ENCODE data around the gene MUC5B. TPM values are rescaled to one million over a fixed set of nuclear protein-coding genes. Genes with fewer than 3 reads are reported as not detected.

Gene MUC5B
- total and polyA plus RNA-seq, 4 donors = 0.17 to 0.95 (median 0.50) TPM; not detected in 1

DNA sequence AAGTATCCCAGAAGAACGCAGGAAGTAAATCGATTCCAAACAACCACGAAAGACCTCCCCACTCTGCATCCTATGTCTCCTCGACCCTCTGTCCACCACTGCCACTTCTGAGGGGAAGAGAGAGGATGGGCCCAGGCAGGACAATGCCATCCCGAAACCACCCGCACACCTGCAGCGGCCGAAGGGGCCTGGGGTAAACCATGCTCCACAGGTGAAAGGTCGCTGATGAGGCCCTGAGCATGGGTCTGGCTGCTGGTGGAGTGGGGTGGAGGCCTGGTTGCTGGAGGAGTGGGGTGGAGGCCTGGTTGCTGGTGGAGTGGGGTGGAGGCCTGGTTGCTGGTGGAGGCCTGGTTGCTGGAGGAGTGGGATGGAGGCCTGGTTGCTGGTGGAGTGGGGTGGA lies 73.4 kb downstream of the MUC5B start:
- Histone ChIP-seq H3K4me1 (ENCODE audit: control insufficient read depth in 4 of 4, insufficient read depth in 4 of 4, low read length in 3 of 4) (peaks cover 20 to 56% (median 35%) of the 10 kb centered on the region in 4 donors), H3K9ac (ENCODE audit: low read depth in 1 of 2, low read length in 2 of 2) (no peak overlapping the region), H3K27ac (ENCODE audit: low read depth in 1 of 2, low read length in 2 of 2) (no peak overlapping the region), H3K36me3 (ENCODE audit: control insufficient read depth in 4 of 4, insufficient read depth in 3 of 4, low read depth in 1 of 4, low read length in 3 of 4) (peaks cover 0 to 18% (median 8%) of the 10 kb centered on the region in 4 donors), H3K9me3 (ENCODE audit: control insufficient read depth in 4 of 4, low read length in 3 of 4) (no peaks in the 10 kb centered on the region), H3K4me3 (ENCODE audit: low read depth in 1 of 3, low read length in 3 of 3) (no peak overlapping the region), H3K27me3 (ENCODE audit: control insufficient read depth in 4 of 4, insufficient read depth in 4 of 4, low read length in 3 of 4) (no peaks in the 10 kb centered on the region)
- WGBS = 90% methylated on average over 9 of the region's 9 CpGs
- no peak for DNase-seq (ENCODE audit: low spot score)
- TF ChIP-seq, protein P1, sequence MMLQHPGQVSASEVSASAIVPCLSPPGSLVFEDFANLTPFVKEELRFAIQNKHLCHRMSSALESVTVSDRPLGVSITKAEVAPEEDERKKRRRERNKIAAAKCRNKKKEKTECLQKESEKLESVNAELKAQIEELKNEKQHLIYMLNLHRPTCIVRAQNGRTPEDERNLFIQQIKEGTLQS (IDR thresholded peaks at IDR 0.05) = no peak
- no peak for TF ChIP-seq YY1 (IDR thresholded peaks at IDR 0.05)
- no peak for TF ChIP-seq TAF1 (conservative IDR thresholded peaks at IDR 0.05)
- TF ChIP-seq ZBTB33 (IDR thresholded peaks at IDR 0.05) = no peak
- no peak for TF ChIP-seq JUND (IDR thresholded peaks at IDR 0.05)
- TF ChIP-seq SP1 (IDR thresholded peaks at IDR 0.05) = no peak
- TF ChIP-seq, protein P2, sequence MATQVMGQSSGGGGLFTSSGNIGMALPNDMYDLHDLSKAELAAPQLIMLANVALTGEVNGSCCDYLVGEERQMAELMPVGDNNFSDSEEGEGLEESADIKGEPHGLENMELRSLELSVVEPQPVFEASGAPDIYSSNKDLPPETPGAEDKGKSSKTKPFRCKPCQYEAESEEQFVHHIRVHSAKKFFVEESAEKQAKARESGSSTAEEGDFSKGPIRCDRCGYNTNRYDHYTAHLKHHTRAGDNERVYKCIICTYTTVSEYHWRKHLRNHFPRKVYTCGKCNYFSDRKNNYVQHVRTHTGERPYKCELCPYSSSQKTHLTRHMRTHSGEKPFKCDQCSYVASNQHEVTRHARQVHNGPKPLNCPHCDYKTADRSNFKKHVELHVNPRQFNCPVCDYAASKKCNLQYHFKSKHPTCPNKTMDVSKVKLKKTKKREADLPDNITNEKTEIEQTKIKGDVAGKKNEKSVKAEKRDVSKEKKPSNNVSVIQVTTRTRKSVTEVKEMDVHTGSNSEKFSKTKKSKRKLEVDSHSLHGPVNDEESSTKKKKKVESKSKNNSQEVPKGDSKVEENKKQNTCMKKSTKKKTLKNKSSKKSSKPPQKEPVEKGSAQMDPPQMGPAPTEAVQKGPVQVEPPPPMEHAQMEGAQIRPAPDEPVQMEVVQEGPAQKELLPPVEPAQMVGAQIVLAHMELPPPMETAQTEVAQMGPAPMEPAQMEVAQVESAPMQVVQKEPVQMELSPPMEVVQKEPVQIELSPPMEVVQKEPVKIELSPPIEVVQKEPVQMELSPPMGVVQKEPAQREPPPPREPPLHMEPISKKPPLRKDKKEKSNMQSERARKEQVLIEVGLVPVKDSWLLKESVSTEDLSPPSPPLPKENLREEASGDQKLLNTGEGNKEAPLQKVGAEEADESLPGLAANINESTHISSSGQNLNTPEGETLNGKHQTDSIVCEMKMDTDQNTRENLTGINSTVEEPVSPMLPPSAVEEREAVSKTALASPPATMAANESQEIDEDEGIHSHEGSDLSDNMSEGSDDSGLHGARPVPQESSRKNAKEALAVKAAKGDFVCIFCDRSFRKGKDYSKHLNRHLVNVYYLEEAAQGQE (IDR thresholded peaks at IDR 0.05) = no peak
- TF ChIP-seq HNF4A (conservative IDR thresholded peaks at IDR 0.05) = no peak
- TF ChIP-seq GABPA (IDR thresholded peaks at IDR 0.05 in 1 of 2, conservative IDR thresholded peaks at IDR 0.05 in 1 of 2) = no peak
- no peak for TF ChIP-seq FOXA1 (IDR thresholded peaks at IDR 0.05)
- TF ChIP-seq RXRA (IDR thresholded peaks at IDR 0.05) = no peak
- no peak for TF ChIP-seq NR2F2 (IDR thresholded peaks at IDR 0.05)
- TF ChIP-seq RAD21 (IDR thresholded peaks at IDR 0.05) = no peak
- TF ChIP-seq MAX (IDR thresholded peaks at IDR 0.05) = no peak
- TF ChIP-seq, protein P3, sequence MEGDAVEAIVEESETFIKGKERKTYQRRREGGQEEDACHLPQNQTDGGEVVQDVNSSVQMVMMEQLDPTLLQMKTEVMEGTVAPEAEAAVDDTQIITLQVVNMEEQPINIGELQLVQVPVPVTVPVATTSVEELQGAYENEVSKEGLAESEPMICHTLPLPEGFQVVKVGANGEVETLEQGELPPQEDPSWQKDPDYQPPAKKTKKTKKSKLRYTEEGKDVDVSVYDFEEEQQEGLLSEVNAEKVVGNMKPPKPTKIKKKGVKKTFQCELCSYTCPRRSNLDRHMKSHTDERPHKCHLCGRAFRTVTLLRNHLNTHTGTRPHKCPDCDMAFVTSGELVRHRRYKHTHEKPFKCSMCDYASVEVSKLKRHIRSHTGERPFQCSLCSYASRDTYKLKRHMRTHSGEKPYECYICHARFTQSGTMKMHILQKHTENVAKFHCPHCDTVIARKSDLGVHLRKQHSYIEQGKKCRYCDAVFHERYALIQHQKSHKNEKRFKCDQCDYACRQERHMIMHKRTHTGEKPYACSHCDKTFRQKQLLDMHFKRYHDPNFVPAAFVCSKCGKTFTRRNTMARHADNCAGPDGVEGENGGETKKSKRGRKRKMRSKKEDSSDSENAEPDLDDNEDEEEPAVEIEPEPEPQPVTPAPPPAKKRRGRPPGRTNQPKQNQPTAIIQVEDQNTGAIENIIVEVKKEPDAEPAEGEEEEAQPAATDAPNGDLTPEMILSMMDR (IDR thresholded peaks at IDR 0.05; ENCODE audit: low read depth, low read length, missing input control) = no peak

DNA sequence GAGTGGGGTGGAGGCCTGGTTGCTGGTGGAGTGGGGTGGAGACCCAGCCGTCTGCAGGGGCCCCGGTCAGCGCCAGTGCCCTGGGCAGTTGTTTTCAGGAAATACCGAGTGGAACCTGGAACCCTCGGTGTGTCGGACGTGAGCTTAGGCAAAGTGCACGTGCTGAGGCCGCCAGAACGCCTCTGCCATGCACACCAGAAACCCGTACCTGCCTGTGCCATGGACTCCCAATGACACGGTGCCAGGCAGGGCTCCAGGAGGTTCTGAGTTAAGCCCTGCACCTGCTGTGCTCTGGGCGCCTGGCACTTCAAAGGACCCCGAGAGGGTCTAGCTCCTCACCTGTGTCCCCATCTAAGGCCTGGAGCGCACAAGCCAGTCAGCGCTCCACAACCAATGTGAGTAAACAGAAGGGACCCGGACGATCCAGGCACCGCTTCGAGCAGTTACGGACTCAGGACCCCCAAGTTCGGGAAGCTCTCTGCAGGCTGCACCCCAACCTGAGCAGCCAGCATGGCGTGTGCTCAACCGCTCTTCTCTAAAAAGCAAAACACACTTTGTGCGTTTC lies 74.2 kb downstream of the MUC5B start:
- no peak for DNase-seq (ENCODE audit: low spot score)
- TF ChIP-seq NR2F2 (IDR thresholded peaks at IDR 0.05) (no peak), SP1 (IDR thresholded peaks at IDR 0.05) (no peak), FOXA2 (IDR thresholded peaks at IDR 0.05) (peak; percentile 4), MAX (IDR thresholded peaks at IDR 0.05) (no peak), HNF4G (IDR thresholded peaks at IDR 0.05) (no peak), RAD21 (IDR thresholded peaks at IDR 0.05) (no peak), TAF1 (conservative IDR thresholded peaks at IDR 0.05) (no peak), EGR1 (IDR thresholded peaks at IDR 0.05; ENCODE audit: low read depth in 2 of 2) (no peak), YY1 (IDR thresholded peaks at IDR 0.05) (no peak), ZBTB33 (IDR thresholded peaks at IDR 0.05) (no peak)
- TF ChIP-seq, protein P3 (IDR thresholded peaks at IDR 0.05; ENCODE audit: low read depth, low read length, missing input control) = no peak

More for the DNA sequence above, 74.2 kb downstream of the MUC5B start:
- Histone ChIP-seq H3K4me1 (ENCODE audit: control insufficient read depth in 4 of 4, insufficient read depth in 4 of 4, low read length in 3 of 4) (peaks cover 23 to 62% (median 42%) of the 10 kb centered on the region in 4 donors), H3K9ac (ENCODE audit: low read depth in 1 of 2, low read length in 2 of 2) (peak overlapping the region; percentile 71 to 72), H3K27ac (ENCODE audit: low read depth in 1 of 2, low read length in 2 of 2) (peak overlapping the region; percentile 89 to 97), H3K9me3 (ENCODE audit: control insufficient read depth in 4 of 4, low read length in 3 of 4) (no peaks in the 10 kb centered on the region), H3K27me3 (ENCODE audit: control insufficient read depth in 4 of 4, insufficient read depth in 4 of 4, low read length in 3 of 4) (no peaks in the 10 kb centered on the region), H3K4me3 (ENCODE audit: low read depth in 1 of 3, low read length in 3 of 3) (no peak overlapping the region), H3K36me3 (ENCODE audit: control insufficient read depth in 4 of 4, insufficient read depth in 3 of 4, low read depth in 1 of 4, low read length in 3 of 4) (peaks cover 0 to 18% (median 7%) of the 10 kb centered on the region in 4 donors)
- WGBS = 51% methylated on average over 25 of the region's 25 CpGs

Data from liver (tissue), 9 donors.